NCI-H2227 (cell line): Measurements from ENCODE around the gene CSH2.
"Not testable (repeated sequence)": the region's sequence is repeated elsewhere in the genome, so short reads cannot be mapped to it uniquely, and the experiment has no call there.

Source experiments
- DNase-seq: peaks from one replicate; lab custom pipeline; 2025; ENCODE audit not compliant: unreplicated experiment; lab: John Stamatoyannopoulos, UW

CSH2 gene

GRCh38 chr17:63896524-63897354 lies 23.3 kb upstream of the CSH2 start, which contains the start of gene CSH1:
Gene CSH1 (minus strand): TSS chr17:63896574. CDS start chr17:63896511, 63 bp downstream.
- DNase-seq: not testable (repeated sequence)

GRCh38 chr17:63894821-63895220 lies 21.3 kb upstream of the CSH2 start:
- DNase-seq: not testable (repeated sequence)

GRCh38 chr17:63894021-63894420 lies 20.5 kb upstream of the CSH2 start:
- DNase-seq: not testable (repeated sequence)

DNA sequence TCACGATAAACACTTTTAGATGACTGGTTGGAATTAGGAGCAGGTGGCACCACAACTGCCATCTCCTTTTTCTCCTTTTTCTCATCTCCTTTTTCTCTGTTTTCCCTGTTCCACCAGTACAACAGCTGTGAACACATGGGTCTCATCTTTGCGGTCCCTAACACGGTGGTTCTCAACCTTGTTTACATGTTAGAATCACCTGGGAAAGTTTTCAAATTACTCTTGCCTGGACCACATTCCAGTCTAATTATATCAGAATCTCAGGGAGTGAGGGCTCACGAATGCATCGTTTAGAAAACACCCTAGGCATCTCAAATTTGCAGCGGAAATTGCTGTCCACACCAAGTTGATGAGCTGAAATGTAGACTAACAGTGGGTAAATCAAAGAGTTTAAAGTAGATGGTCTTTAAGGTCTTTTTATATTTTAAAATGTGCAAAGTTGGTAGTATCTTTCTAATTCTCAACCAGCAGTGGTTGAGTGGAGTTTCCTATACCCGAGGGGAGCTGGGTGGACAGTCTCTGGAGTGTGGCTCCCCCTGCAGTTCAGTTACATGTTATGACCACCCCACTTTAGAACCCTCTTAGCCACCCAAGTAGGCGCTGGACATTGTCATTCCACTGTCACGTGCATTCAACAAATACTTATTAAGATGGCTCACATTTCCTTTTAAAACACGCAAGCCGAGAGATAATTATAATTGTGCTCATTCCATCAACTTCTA lies 19.0 kb upstream of the CSH2 start:
- not testable (repeated sequence) for DNase-seq

GRCh38 chr17:63889026-63889848 lies 15.8 kb upstream of the CSH2 start:
- DNase-seq: peak; percentile 66

DNA sequence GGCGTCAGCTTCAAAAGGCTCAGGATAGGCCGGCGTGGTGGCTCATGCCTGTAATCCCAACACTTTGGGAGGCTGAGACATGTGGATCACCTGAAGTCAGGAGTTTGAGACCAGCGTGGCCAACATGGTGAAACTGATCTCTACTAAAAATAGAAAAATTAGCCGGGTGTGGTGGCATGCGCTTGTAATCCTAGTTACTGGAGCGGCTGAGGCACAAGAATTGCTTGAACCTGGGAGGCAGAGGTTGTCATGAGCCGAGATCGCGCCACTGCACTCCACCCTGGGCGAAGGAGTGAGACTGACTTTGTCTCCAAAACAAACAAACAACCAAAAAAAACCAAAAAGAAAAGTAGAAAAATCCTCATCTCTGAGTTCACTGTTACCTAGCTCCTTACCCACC lies 11.6 kb upstream of the CSH2 start:
- not testable (repeated sequence) for DNase-seq

DNA sequence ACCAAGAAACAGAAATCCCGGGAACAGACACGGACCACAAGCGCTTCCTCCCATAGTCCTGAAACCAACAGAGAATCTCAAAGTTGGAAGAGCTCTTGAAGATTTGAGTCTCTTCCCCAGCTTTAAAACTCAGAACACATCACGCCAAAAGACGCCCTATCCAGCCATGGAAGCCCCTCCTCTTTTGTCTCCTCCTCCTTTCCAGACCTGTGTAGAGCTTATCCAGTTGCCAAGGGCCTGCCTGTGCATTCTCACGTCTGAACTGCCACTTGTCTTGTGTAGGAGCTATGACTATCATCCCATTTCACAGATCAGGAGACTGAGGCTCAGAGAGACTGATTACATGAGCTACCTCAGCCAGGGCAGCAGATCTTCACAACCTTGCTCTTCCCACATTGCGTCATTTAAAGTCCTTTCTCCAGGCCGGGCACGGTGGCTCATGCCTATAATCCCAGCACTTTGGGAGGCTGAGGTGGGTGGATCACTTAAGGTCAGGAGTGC lies 9.2 kb upstream of the CSH2 start:
- DNase-seq: not testable (repeated sequence)

- DNase-seq: peak; percentile 31
These were observed 8.6 kb upstream of the CSH2 start, which contains the start of gene GH2 for GRCh38 chr17:63881935-63882601. Gene GH2 (minus strand): TSS chr17:63881944. CDS start chr17:63881801, 143 bp downstream.

DNA sequence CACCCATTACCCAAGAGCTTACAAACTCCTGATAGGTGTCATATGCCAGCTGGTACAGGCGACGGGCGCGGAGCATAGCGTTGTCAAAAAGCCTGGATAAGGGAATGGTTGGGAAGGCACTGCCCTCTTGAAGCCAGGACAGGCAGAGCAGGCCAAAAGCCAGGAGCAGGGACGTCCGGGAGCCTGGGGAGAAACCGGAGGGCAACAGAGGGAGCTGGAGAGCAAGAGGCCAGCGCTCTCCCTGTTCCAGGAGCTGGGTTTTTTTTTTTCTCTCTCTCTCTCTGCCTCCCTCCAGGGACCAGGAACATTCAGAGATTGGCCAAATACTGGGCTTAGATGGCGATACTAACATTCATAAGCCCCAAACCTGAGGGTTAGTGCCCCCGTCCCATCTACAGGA lies 7.9 kb upstream of the CSH2 start:
- not testable (repeated sequence) for DNase-seq

DNA sequence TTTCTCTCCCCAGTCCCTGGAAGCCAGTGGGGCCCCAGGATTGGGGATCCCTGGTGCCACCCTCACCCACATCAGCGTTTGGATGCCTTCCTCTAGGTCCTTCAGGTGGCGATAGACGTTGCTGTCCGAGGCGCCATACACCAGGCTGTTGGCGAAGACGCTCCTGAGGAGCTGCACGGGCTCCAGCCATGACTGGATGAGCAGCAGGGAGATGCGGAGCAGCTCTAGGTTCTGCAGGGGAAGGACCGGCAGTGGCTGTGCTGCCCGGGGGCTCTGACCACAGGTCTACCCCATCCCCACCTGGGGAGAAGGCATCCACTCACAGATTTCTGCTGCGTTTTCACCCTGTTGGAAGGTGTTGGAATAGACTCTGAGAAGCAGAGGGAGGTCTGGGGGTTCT lies 7.2 kb upstream of the CSH2 start:
- DNase-seq: no peak

DNA sequence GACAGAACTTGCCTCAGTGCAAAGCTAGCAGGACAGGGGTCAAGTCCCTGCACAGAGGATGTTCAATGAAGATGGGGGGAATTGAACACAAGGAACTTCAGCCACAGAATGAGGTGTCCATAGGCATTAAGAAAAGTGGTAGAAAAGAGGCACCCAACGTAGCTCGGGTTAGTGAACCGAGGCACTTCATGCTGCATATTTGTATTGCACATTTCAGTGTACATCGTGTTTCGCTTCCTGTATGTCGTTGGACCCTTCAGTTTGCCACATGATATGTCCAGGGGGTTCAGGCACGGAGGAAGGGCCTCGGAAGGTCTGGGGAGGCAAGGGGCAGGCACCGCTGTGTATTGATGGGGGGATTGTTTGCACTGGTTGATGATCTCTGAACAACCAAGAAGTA lies 4.9 kb upstream of the CSH2 start:
- DNase-seq: not testable (repeated sequence)

- not testable (repeated sequence) for DNase-seq
These were observed 1.2 kb upstream of the CSH2 start for GRCh38 chr17:63874693-63875092.

GRCh38 chr17:63874061-63874626 lies 667 bp upstream of the CSH2 start:
- DNase-seq: not testable (repeated sequence)

DNA sequence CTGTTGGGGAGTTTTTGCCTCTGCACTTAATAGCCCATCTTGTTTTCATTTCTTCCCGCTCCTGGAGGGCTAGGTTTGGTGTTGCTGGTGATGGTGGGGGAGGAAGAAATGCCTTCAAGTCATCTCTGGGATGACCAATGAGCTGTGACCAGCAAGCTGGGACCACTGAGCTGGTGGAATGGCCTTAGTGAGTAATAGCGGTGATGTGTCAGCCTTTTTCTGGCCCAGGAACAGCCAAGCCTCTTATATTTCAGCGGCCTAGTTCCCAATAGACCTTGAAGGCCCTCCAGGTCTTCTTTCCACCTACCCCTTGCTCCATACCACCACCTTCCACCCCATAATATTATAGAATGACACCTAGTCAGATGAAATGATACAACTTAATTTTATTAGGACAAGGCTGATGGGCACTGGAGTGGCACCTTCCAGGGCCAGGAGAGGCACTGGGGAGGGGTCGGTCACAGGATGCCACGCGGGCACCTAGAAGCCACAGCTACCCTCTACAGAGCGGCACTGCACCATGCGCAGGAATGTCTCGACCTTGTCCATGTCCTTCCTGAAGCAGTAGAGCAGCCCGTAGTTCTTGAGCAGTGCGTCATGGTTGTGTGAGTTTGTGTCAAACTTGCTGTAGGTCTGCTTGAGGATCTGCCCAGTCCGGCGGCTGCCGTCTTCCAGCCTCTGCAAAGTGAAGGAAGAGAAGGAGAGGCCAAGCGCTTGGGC lies 1.7 kb downstream of the CSH2 start:
- not testable (repeated sequence) for DNase-seq

GRCh38 chr17:63870292-63870665 lies 3.2 kb downstream of the CSH2 start:
- DNase-seq: not testable (repeated sequence)

DNA sequence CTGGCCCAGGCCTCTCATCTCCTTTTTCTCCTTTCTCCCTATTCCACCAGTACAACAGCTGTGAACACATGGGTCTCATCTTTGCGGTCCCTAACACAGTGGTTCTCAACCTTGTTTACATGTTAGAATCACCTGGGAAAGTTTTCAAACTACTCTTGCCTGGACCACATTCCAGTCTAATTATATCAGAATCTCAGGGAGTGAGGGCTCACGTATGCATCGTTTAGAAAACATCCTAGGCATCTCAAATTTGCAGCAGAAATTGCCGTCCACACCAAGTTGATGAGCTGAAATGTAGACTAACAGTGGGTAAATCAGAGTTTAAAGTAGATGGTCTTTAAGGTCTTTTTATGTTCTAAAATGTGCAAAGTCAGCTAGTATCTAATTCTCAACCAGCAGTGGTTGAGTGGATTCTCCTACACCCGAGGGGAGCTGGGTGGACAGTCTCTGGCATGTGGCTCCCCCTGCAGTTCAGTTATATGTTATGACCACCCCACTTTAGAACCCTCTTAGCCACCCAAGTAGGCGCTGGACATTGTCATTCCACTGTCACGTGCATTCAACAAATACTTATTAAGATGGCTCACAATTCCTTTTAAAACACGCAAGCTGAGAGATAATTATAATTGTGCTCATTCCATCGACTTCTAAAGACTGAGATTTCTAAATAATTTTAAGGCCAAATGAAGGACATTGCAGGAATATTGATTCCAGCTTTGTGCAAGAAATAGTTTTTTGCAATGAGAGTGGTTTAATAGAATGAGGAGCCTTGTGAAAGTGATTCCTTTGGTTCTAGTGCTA lies 3.8 kb downstream of the CSH2 start:
- not testable (repeated sequence) for DNase-seq

DNA sequence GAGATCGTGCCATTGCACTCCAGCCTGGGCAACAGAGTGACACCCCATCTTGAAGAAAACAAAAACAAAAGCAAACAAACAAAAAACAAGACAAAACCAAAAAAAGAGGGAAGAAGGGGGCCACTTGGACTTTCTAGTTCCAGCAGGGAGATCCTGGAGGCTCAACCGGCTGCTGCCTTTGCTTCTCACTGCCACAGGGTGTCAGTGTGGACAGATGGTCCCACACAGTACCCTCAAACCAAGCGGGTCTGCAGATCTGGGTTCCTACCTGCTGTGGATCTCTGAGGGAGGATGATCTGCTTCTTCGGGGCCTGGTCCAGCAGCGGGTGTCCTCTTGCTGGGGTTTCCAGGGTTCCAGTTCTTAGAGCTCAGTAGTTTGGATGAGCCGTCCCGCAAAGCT lies 6.9 kb downstream of the CSH2 start:
- DNase-seq: not testable (repeated sequence)

- DNase-seq: no peak
These were observed 14.2 kb downstream of the CSH2 start for GRCh38 chr17:63859257-63859656.

- not testable (repeated sequence) for DNase-seq
These were observed 17.1 kb downstream of the CSH2 start for GRCh38 chr17:63856425-63856824.
